ENCODE measurements around the gene PMS1. TPM values are rescaled to one million over a fixed set of nuclear protein-coding genes. Genes with fewer than 3 reads are reported as not detected.
"Not testable (repeated sequence)": the region's sequence is repeated elsewhere in the genome, so short reads cannot be mapped to it uniquely, and the experiment has no call there.

PMS1 gene
- 10 to 100 TPM in 1 of 4 donors, 1 to 10 TPM in 3; 6.9 to 12.0 (median 8.8) TPM for total RNA-seq

DNA sequence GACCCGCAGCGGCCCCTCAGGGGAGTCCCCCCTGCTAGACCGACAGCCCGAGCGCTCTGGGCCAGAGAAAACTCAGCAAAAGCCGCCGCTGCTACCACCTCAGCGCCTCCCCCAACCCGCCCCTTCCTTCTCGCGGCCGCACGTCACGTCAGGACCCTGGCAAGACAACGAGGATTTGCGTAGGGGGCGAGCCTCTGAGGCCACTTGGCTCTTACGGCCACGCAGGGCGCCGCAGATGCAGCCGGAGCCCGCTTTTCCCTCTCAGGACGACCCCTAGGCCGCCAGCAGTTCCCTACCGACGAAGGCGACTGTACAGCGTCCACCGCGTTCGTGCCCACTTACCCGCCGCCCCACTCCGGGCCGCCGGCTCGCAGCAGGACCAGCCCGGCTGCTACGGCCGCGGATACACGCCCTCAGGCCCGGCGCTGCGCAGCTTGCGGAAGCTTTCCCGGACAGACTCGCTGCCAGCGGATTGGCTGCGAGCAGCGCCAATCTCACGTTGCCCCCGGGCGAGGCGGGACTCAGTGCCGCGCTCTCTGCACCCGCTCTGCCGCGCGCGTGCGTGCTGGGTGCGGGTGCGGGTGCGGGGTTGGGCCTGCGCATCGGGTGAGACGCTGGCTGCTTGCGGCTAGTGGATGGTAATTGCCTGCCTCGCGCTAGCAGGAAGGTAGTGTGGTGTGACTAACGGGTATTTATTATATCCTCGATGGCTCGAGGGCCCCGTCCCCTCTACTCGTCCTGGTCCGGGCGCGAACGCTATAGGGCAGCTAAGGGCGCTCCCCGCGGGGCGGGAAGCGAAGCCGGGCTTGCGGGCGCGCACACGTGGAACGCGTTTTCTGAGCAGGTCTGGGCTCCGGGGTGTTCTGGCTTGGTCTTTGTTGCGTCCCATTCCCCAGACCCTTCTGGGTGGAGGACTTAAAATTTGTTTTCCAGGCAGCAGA lies at the start of gene PMS1, which contains the start of gene ORMDL1:
Gene PMS1 (plus strand): TSS at position 524 of the 941 bp plus-strand sequence. CDS start 7,360 bp downstream, outside the sequence.
Gene ORMDL1 (minus strand): TSS at position 413 of the 941 bp plus-strand sequence. CDS start 1,744 bp downstream, outside the sequence.
- peaks cover 25 to 33% of the 10 kb centered on the region in 2 donors for H3K4me1 ChIP-seq
- peak within 1 kb of the TSS; percentile 74 to 89 (median 81) for H3K4me3 ChIP-seq
- DNase-seq (peak; percentile 92 to 94), ATAC-seq (peak; percentile 92 to 93)
- peak within 1 kb of the TSS; percentile 88 to 96 (median 94) for H3K27ac ChIP-seq
- intact Hi-C loops (cut with DNase I; ENCODE audit: low total_unique reads): loop anchor here (1.0 to 10.0 kb wide), 6 partner anchors 22 to 863 kb away; partner anchors contain the start of genes ASNSD1, HIBCH, NAB1 and OSGEPL1
- peaks cover 0 to 36% of the 10 kb centered on the region in 2 donors for H3K36me3 ChIP-seq
- peak; percentile 92 to 94 for TF ChIP-seq POLR2A (IDR thresholded peaks at IDR 0.05)
- TF ChIP-seq, protein P1, sequence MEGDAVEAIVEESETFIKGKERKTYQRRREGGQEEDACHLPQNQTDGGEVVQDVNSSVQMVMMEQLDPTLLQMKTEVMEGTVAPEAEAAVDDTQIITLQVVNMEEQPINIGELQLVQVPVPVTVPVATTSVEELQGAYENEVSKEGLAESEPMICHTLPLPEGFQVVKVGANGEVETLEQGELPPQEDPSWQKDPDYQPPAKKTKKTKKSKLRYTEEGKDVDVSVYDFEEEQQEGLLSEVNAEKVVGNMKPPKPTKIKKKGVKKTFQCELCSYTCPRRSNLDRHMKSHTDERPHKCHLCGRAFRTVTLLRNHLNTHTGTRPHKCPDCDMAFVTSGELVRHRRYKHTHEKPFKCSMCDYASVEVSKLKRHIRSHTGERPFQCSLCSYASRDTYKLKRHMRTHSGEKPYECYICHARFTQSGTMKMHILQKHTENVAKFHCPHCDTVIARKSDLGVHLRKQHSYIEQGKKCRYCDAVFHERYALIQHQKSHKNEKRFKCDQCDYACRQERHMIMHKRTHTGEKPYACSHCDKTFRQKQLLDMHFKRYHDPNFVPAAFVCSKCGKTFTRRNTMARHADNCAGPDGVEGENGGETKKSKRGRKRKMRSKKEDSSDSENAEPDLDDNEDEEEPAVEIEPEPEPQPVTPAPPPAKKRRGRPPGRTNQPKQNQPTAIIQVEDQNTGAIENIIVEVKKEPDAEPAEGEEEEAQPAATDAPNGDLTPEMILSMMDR (IDR thresholded peaks at IDR 0.05 in 4 of 5, conservative IDR thresholded peaks at IDR 0.05 in 1 of 5): no peak
- in situ Hi-C loops (cut with MboI; ENCODE audit: low sequenced_read_pairs in 4 of 4): loop anchor here in 2 of 4 donors (10.0 to 25.0 kb wide), 2 partner anchors 109 to 278 kb away; partner anchors contain the start of genes ANKAR (in 1 of the 2) and MSTN (in 1 of the 2)
- no peaks in the 10 kb centered on the region for H3K9me3 ChIP-seq
- no peaks in the 10 kb centered on the region for H3K27me3 ChIP-seq

DNA sequence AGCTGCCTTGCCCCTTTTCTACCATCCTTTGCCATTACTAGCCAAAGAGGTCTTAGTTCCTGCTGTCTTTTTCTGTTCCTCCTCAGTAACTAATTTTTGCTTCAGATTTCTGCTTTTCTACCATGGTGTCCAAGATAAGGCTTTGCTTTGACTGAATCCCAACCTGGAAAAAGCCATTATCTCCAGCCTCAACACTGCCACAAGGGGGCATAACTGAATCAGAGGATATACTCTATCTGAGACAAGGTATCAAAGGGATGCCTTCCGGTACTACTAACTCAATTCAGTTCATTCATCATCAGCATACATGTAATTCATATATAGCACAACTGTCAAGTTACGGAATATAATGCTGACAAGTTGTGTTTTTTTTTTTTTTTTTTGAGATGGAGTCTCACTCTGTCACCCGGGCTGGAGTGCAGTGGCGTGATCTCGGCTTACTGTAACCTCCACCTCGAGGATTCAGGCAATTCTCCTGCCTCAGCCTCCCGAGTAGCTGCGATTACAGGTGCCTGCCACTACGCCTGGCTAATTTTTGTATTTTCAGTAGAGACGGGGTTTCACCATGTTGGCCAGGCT lies 33.1 kb upstream of the PMS1 start:
- H3K4me1 ChIP-seq: no peaks in the 10 kb centered on the region
- H3K36me3 ChIP-seq: peaks cover 2 to 53% of the 10 kb centered on the region in 2 donors
- no peak overlapping the region for H3K4me3 ChIP-seq
- no peak for DNase-seq
- in situ Hi-C loops (cut with MboI; ENCODE audit: low sequenced_read_pairs in 4 of 4) (no loop called here), intact Hi-C loops (cut with DNase I; ENCODE audit: low total_unique reads) (loop anchor here (5.0 kb wide), 1 partner anchor 316 kb away; no protein-coding TSS in a partner anchor)
- H3K27me3 ChIP-seq: no peaks in the 10 kb centered on the region
- H3K27ac ChIP-seq: no peak overlapping the region
- TF ChIP-seq POLR2A (IDR thresholded peaks at IDR 0.05): no peak
- TF ChIP-seq, protein P1 (IDR thresholded peaks at IDR 0.05 in 4 of 5, conservative IDR thresholded peaks at IDR 0.05 in 1 of 5): peak; percentile 21 to 56 (median 34)
- no peak for ATAC-seq
- no peaks in the 10 kb centered on the region for H3K9me3 ChIP-seq

DNA sequence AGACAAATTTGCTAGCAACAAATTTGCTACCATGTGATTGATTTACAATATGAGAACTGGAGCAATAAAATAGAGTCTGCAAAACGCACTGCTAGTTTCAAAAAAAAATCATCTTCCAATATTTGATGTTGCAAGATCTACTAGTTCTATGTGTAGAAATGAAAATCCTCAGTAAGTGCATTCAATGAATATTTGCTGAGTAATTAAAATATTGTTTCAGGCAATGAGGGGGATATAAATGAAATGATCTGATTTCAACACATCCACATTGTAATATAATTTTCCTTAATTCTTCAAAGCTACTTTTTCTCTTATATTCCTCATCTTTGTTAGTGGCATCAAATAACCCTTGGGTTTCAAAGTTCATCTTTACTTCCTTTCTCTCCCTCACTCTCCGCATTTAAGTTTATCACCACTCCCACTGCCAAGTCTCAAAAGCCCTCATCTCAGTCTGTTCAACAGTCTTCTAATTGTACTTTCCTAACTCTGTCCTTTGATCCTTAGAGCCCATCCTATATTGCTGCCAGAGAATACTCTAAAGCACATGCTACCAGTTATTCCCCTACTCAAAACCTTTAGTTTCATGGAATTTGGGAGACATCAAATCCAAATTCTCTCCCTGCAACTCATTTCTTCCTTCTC lies 27.8 kb upstream of the PMS1 start:
- in situ Hi-C loops (cut with MboI; ENCODE audit: low sequenced_read_pairs in 4 of 4): no loop called here
- TF ChIP-seq, protein P1 (IDR thresholded peaks at IDR 0.05 in 4 of 5, conservative IDR thresholded peaks at IDR 0.05 in 1 of 5): no peak
- TF ChIP-seq POLR2A (IDR thresholded peaks at IDR 0.05): no peak
- Histone ChIP-seq H3K36me3 (peaks cover 2 to 35% of the 10 kb centered on the region in 2 donors), H3K4me3 (no peak overlapping the region), H3K9me3 (no peaks in the 10 kb centered on the region), H3K27me3 (no peaks in the 10 kb centered on the region), H3K4me1 (peaks cover 8% of the 10 kb centered on the region in 2 donors), H3K27ac (no peak overlapping the region)
- intact Hi-C loops (cut with DNase I; ENCODE audit: low total_unique reads): no loop called here
- no peak for DNase-seq
- no peak for ATAC-seq

DNA sequence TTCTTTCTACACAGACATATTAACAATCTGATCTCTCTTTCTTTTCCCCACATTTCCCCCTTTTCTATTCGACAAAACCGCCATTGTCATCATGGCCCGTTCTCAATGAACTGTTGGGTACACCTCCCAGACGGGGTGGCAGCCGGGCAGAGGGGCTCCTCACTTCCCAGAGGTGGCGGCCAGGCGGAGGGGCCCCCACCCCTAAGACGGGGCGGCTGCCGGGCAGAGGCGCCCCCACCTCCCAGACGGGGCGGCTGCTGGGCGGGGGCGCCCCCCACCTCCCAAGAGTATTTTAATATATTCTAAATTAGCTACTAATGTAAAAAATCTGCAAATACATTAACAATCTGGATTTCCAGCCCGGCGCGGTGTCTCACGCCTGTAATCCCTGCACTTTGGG lies 24.1 kb upstream of the PMS1 start:
- in situ Hi-C loops (cut with MboI; ENCODE audit: low sequenced_read_pairs in 4 of 4); H3K36me3 ChIP-seq; ATAC-seq; H3K27me3 ChIP-seq; H3K9me3 ChIP-seq; H3K4me3 ChIP-seq; H3K27ac ChIP-seq; DNase-seq: not testable (repeated sequence)
- H3K4me1 ChIP-seq: peaks cover 21 to 23% of the 10 kb centered on the region in 2 donors
- intact Hi-C loops (cut with DNase I; ENCODE audit: low total_unique reads): loop anchor here (5.0 kb wide), 1 partner anchor 1122 kb away; the partner anchor contains the start of gene GLS
